Mesothelial cell of epicardium (in vitro differentiated cells): ENCODE results near the gene FBXW5. TPM values are rescaled to one million over a fixed set of nuclear protein-coding genes. Genes with fewer than 3 reads are reported as not detected.

ENCODE experiments used
- DNase-seq, 2 experiments: peaks; one replicate each; pipeline ENCODE4 v3.0.0; 2021; ENCODE audit warnings: low spot score in 2 of 2; ENCODE audit not compliant: unreplicated experiment in 2 of 2
- H3K27ac Mint-ChIP-seq: 2 replicates; pipeline ENCODE4 v1.8.0; 2021; ENCODE audit warnings: mixed read lengths
- H3K27me3 Mint-ChIP-seq: 2 replicates; pipeline ENCODE4 v1.8.0; 2021; ENCODE audit warnings: low read depth, mixed read lengths
- H3K36me3 Mint-ChIP-seq: 2 replicates; pipeline ENCODE4 v1.8.0; 2021; ENCODE audit warnings: mixed read lengths
- H3K4me1 Mint-ChIP-seq: 2 replicates; pipeline ENCODE4 v1.8.0; 2021; ENCODE audit warnings: mixed read lengths
- H3K4me3 Mint-ChIP-seq: 2 replicates; pipeline ENCODE4 v1.8.0; 2021; ENCODE audit warnings: mild to moderate bottlenecking, moderate library complexity, mixed read lengths
- H3K9me3 Mint-ChIP-seq: 2 replicates; pipeline ENCODE4 v1.8.0; 2021; ENCODE audit warnings: mixed read lengths
- CTCF ChIP-seq: fragments of 200-600 bp; sonication (generic); IDR thresholded peaks from one replicate; pipeline ENCODE4 v1.5.0; 2021; ENCODE audit warnings: antibody characterized with exemption; ENCODE audit not compliant: unreplicated experiment
- total RNA-seq: library from RNA; stranded (reverse); gene quantifications from 3 replicates; pipeline ENCODE4 v1.2.1, GENCODE V29; 2021

The FBXW5 gene
- total RNA-seq, 1 donor from 2014 or later = 58.9 TPM

- no peak for DNase-seq
- peaks cover 3% of the 10 kb centered on the region for H3K27me3 Mint-ChIP-seq
- no peak for TF ChIP-seq CTCF
Observed at GRCh38 chr9:136988872-136989271, 44.3 kb upstream of the FBXW5 start.

DNA sequence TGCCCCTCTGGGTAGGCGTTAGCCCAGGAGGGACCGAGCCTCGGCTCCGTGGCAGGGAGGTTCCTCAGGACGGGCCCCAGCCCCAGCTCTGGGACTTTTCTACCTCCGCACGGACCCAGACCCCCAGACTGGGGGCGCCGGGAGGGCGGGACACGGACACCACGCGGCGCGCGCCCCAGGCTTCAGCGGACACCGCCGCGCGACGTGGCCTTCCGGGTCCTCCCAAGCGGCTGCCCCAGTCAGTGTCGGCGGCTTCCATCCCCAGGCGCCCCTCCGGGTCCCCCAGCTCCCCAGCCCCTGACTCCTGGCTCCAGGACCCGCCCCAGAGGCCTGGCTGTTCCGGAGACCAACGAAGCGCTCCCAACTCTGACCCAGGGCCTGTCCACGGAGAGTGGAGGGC is 41.3 kb upstream of the FBXW5 start:
- Mint-ChIP-seq H3K4me3 (no peak overlapping the region), H3K27ac (no peak overlapping the region), H3K36me3 (no peaks in the 10 kb centered on the region), H3K4me1 (peaks cover 3% of the 10 kb centered on the region), H3K9me3 (peaks cover 5% of the 10 kb centered on the region), H3K27me3 (peaks cover 4% of the 10 kb centered on the region)
- TF ChIP-seq CTCF = no peak
- DNase-seq = no peak

More at GRCh38 chr9:136988872-136989271, 44.3 kb upstream of the FBXW5 start:
- Mint-ChIP-seq H3K9me3 (peaks cover 5% of the 10 kb centered on the region), H3K4me3 (no peak overlapping the region), H3K36me3 (no peaks in the 10 kb centered on the region), H3K27ac (no peak overlapping the region), H3K4me1 (peaks cover 13% of the 10 kb centered on the region)

- Mint-ChIP-seq H3K36me3 (no peaks in the 10 kb centered on the region), H3K4me3 (no peak overlapping the region), H3K4me1 (peaks cover 3% of the 10 kb centered on the region), H3K27me3 (peaks cover 3% of the 10 kb centered on the region), H3K27ac (no peak overlapping the region), H3K9me3 (no peaks in the 10 kb centered on the region)
- DNase-seq = no peak
- no peak for TF ChIP-seq CTCF
Observed at GRCh38 chr9:136985027-136985602, 40.6 kb upstream of the FBXW5 start.

GRCh38 chr9:136984464-136985026 is 40.0 kb upstream of the FBXW5 start:
- Mint-ChIP-seq H3K9me3 (no peaks in the 10 kb centered on the region), H3K4me3 (no peak overlapping the region)

DNA sequence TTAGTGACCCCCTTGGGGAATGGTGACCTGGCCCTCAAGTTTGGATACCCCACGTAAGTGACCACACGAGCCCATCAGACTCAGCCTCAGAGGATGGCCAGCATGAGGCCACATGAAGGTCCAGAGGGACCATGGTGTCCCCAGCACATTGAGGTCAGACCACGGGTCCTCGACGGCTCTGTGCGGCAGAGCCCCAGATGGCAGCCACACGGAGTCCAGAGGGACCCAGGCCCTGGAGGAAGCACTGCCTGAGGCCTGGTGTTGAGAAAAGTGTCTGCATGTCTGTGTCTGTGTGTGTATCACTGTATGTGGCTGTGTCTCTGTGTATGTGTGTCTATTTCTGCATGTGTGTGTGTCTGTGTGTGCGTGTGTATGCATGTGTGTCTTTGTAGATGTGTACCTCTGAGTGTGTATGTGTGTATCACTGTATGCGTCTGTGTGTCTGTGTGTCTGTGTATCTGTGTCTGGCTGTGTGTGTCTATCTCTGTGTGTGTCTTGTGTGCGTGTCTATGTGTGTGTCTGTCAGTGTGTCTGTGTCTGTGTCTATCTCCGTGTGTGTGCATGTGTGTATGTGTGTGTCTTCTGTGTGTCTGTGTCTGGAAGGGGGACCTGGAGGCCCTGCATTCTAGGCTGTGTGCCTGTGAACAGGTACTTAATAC is 39.2 kb upstream of the FBXW5 start:
- Mint-ChIP-seq H3K9me3 (no peaks in the 10 kb centered on the region), H3K27me3 (peaks cover 2% of the 10 kb centered on the region), H3K4me3 (no peak overlapping the region), H3K27ac (no peak overlapping the region), H3K36me3 (no peaks in the 10 kb centered on the region), H3K4me1 (no peaks in the 10 kb centered on the region)
- no peak for TF ChIP-seq CTCF
- no peak for DNase-seq

More at GRCh38 chr9:136984464-136985026, 40.0 kb upstream of the FBXW5 start:
- no peaks in the 10 kb centered on the region for H3K4me1 Mint-ChIP-seq
- H3K27me3 Mint-ChIP-seq = peaks cover 2% of the 10 kb centered on the region
- H3K27ac Mint-ChIP-seq = no peak overlapping the region
- H3K36me3 Mint-ChIP-seq = no peaks in the 10 kb centered on the region
- no peak for DNase-seq
- no peak for TF ChIP-seq CTCF
